ENCODE data around the gene KLF7. TPM values are rescaled to one million over a fixed set of nuclear protein-coding genes. Genes with fewer than 3 reads are reported as not detected.

KLF7 gene
- total RNA-seq, 1 donor from 2014 or later: 5.2 TPM

DNA sequence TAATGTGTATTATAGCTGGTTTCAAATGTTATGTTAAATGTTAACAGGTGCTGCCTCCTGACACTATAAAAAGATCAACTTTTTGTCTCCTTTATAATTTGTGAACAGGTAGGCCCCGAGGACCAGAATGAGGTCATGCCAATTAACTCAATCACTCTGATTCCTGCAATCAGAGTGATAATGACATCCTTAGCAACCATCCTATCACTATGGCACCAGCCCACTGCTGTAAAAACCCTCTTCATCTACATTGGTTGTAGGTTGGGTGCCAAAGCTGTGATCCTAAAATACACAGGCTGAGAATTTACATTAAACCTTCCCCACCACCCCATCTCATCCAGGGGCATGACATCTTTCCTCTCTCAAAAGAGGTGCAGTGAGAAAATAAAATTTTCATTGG lies 122.9 kb downstream of the KLF7 start:
- no peak overlapping the region for H3K4me2 ChIP-seq
- no peak overlapping the region for H3K4me3 ChIP-seq

DNA sequence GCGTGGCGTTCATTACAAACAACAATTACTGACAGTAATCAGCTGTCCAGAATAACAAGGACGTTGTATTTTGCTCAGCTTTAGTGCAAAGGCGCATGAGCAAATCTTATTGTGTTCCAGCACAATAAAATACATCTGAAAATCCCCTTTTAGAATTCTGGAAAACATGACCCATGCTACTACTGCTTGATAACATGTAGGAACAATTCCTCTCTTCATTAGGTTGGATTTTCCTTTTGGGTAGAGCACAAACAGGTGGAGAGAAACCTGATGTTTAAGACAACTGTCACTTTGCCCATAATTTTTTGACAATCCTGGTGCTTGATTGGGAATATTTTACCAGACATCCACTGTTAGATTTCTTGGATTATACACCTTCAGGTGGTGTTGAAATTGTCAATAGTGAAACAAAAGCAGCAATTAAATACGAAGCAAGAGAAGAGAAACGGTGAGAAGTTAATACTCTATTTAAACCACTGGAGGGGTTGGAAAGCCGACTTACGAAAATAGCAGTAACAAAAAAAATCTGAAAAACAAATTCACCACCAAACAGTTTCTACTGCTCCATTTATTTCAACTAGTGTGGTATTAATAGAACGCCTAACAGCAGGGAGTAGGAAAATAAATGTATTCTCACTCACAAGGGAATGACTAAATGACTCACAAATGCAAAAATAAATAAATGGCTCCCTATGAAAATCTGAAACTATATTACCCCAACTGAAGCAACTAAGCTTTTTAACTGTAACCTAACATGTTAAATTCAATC lies 123.8 kb downstream of the KLF7 start:
- Histone ChIP-seq H2AFZ (replicated peaks) (peak overlapping the region; percentile 17), H3K4me3 (no peak overlapping the region), H3K27ac (peak overlapping the region; percentile 58), H3K9ac (no peak overlapping the region), H3K4me2 (peak overlapping the region; percentile 61), H3K79me2 (ENCODE audit: low read depth) (no peaks in the 10 kb centered on the region), H3K9me3 (ENCODE audit: low read depth) (no peaks in the 10 kb centered on the region), H3K27me3 (no peaks in the 10 kb centered on the region), H3K4me1 (peaks cover 43% of the 10 kb centered on the region), H3K36me3 (no peaks in the 10 kb centered on the region), H4K20me1 (ENCODE audit: low read depth) (no peaks in the 10 kb centered on the region), H3F3A (ENCODE audit: low read depth) (peaks cover 11% of the 10 kb centered on the region)
- no peaks in the 10 kb centered on the region for H3K36me3 Mint-ChIP-seq
- no peak for DNase-seq (ENCODE audit: low spot score)
- H3K27me3 Mint-ChIP-seq (ENCODE audit: insufficient read depth, low read depth): peaks cover 2% of the 10 kb centered on the region
- TF ChIP-seq, protein P1, sequence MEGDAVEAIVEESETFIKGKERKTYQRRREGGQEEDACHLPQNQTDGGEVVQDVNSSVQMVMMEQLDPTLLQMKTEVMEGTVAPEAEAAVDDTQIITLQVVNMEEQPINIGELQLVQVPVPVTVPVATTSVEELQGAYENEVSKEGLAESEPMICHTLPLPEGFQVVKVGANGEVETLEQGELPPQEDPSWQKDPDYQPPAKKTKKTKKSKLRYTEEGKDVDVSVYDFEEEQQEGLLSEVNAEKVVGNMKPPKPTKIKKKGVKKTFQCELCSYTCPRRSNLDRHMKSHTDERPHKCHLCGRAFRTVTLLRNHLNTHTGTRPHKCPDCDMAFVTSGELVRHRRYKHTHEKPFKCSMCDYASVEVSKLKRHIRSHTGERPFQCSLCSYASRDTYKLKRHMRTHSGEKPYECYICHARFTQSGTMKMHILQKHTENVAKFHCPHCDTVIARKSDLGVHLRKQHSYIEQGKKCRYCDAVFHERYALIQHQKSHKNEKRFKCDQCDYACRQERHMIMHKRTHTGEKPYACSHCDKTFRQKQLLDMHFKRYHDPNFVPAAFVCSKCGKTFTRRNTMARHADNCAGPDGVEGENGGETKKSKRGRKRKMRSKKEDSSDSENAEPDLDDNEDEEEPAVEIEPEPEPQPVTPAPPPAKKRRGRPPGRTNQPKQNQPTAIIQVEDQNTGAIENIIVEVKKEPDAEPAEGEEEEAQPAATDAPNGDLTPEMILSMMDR (IDR thresholded peaks at IDR 0.05): no peak
- TF ChIP-seq EZH2 (IDR thresholded peaks at IDR 0.05): no peak
- no peak for TF ChIP-seq EZH2phosphoT487 (IDR thresholded peaks at IDR 0.05)
- no peaks in the 10 kb centered on the region for H3K9me3 Mint-ChIP-seq
- H3K4me3 Mint-ChIP-seq: no peak overlapping the region
- no peak overlapping the region for H3K27ac Mint-ChIP-seq
- H3K4me1 Mint-ChIP-seq: peaks cover 24% of the 10 kb centered on the region

More for the DNA sequence above, 122.9 kb downstream of the KLF7 start:
- Mint-ChIP-seq H3K27me3 (ENCODE audit: insufficient read depth, low read depth) (peaks cover 2% of the 10 kb centered on the region), H3K4me3 (no peak overlapping the region), H3K4me1 (peaks cover 19% of the 10 kb centered on the region), H3K27ac (no peak overlapping the region), H3K9me3 (no peaks in the 10 kb centered on the region), H3K36me3 (no peaks in the 10 kb centered on the region)
- Histone ChIP-seq H3K36me3 (no peaks in the 10 kb centered on the region), H3F3A (ENCODE audit: low read depth) (peaks cover 11% of the 10 kb centered on the region), H3K4me1 (peaks cover 39% of the 10 kb centered on the region), H2AFZ (replicated peaks) (no peak overlapping the region), H4K20me1 (ENCODE audit: low read depth) (no peaks in the 10 kb centered on the region), H3K9ac (no peak overlapping the region), H3K27me3 (no peaks in the 10 kb centered on the region), H3K27ac (no peak overlapping the region), H3K79me2 (ENCODE audit: low read depth) (no peaks in the 10 kb centered on the region), H3K9me3 (ENCODE audit: low read depth) (no peaks in the 10 kb centered on the region)
- TF ChIP-seq EZH2 (IDR thresholded peaks at IDR 0.05) (no peak), EZH2phosphoT487 (IDR thresholded peaks at IDR 0.05) (no peak)
- TF ChIP-seq, protein P1 (IDR thresholded peaks at IDR 0.05): no peak
- DNase-seq (ENCODE audit: low spot score): no peak

DNA sequence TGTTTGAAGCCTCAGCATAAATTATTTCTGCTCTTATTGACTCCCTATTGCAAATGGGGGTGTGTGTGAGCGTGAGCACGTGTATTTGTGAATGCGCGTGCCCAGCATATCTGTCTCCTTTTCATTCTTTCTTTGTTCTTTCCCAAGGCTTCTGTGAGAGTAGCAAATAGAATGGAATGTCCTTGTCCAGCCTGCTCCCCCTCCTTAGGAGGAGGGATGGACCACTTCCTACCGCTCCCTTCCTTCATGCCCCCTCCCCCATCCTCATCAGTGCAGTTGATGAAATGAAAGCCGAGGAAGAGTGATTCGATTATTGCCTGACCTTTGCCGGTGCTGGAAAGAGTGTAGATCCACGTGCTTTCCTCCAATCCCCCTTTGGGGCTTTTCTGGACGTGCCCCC lies 124.5 kb downstream of the KLF7 start:
- no peaks in the 10 kb centered on the region for H3K9me3 Mint-ChIP-seq
- DNase-seq (ENCODE audit: low spot score): peak; percentile 54
- peak overlapping the region; percentile 36 for H2AFZ ChIP-seq (replicated peaks)
- H3K79me2 ChIP-seq (ENCODE audit: low read depth): no peaks in the 10 kb centered on the region
- no peaks in the 10 kb centered on the region for H3K36me3 Mint-ChIP-seq
- H3K9ac ChIP-seq: no peak overlapping the region
- H3K4me3 Mint-ChIP-seq: no peak overlapping the region
- peaks cover 16% of the 10 kb centered on the region for H3F3A ChIP-seq (ENCODE audit: low read depth)
- TF ChIP-seq EZH2phosphoT487 (IDR thresholded peaks at IDR 0.05): no peak
- TF ChIP-seq, protein P1 (IDR thresholded peaks at IDR 0.05): no peak
- TF ChIP-seq EZH2 (IDR thresholded peaks at IDR 0.05): no peak
- peaks cover 48% of the 10 kb centered on the region for H3K4me1 ChIP-seq
- H3K27ac ChIP-seq: no peak overlapping the region
- no peak overlapping the region for H3K4me3 ChIP-seq
- peaks cover 25% of the 10 kb centered on the region for H3K4me1 Mint-ChIP-seq
- H3K4me2 ChIP-seq: peak overlapping the region; percentile 61
- H3K27ac Mint-ChIP-seq: peak overlapping the region; percentile 84
- H3K9me3 ChIP-seq (ENCODE audit: low read depth): no peaks in the 10 kb centered on the region
- H3K27me3 ChIP-seq: no peaks in the 10 kb centered on the region
- no peaks in the 10 kb centered on the region for H3K36me3 ChIP-seq
- H4K20me1 ChIP-seq (ENCODE audit: low read depth): no peaks in the 10 kb centered on the region
- H3K27me3 Mint-ChIP-seq (ENCODE audit: insufficient read depth, low read depth): peaks cover 2% of the 10 kb centered on the region

Data from neural progenitor cell (in vitro differentiated cells).